Amygdala (tissue), 56 donors: Measurements from ENCODE around the gene CHD3.
"Not testable (repeated sequence)": the region's sequence is repeated elsewhere in the genome, so short reads cannot be mapped to it uniquely, and the experiment has no call there.

ENCODE experiments used
- DNase-seq, 56 donors: peaks; one replicate each; lab custom pipeline; 2025; lab: John Stamatoyannopoulos, UW

CHD3 gene

DNA sequence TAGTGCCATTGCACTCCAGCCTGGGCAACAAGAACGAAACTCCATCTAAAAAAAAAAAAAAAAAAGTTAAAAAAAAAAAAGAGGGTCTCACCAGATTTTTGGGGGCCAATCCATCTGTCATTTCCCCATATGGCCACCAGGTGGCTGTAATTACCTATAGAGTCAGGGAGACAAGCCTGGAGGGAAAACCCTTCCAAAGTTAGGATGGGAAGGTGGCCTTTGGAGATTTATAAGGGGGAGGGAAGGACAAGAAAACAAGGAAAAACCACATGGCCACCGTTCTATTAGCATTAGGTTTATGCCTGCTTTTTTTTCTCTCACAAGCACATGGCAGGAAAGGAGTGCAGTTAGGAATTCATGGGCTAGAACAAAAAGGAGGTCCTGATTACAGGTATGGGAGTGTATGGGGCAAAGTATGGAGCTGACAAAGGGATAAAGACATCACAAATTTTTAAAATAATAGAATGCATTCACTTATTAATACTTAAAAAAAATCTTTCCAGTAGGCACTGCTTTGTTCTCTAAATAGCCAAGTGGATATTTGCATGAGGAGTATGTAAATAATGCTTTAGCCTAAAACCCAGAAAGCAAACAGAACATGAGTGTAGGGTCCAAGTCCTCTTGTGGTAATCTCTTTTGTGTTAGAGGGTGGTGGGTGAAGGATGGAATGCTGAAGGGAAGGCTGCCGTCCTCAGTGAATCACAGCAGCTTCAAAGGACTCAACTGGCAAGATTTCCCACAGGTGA, 25.7 kb upstream of the CHD3 start:
- peak in 2 of 56 donors; percentile 52 to 72 for DNase-seq

DNA sequence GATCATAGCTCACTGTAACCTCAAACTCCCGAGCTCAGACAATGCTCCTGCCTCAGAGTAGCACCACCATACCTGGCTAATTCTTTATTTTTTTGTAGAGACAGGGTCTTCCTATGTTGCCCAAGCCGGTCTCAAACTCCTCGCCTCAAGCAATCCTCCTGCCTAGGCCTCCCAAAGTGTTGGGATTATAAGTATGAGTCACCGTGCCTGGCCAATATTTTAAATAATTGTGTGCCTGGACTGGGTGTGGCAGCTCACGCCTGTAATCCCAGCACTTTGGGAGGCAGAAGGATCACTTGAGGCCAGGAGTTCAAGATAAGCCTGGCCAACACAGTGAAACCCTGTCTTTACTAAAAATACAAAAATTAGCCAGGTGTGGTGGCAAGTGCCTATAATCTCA, 24.2 kb upstream of the CHD3 start:
- not testable (repeated sequence) for DNase-seq

- DNase-seq = no peak
Observed at GRCh38 chr17:7864995-7865650, 23.5 kb upstream of the CHD3 start.

GRCh38 chr17:7867881-7868329, 20.7 kb upstream of the CHD3 start:
- DNase-seq = no peak

DNA sequence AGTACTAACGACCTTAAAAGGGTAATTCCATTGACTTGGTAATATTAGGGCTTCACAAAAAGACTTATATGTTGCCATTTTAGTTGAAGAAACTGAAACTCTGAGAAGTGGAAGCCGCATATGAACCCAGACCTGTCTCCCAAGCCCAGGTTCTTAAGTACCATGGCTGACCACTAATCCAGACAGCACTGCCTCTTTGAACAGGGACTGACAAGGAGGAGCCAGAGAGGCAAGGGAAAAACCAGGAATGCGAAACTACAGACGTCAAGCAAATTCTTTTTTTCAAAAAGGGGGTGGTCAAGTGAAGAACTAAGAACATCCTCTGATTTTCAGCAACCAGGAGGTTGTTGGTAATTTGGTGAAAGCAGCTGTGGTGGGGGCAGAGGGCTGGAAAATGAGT, 15.5 kb upstream of the CHD3 start:
- no peak for DNase-seq

DNA sequence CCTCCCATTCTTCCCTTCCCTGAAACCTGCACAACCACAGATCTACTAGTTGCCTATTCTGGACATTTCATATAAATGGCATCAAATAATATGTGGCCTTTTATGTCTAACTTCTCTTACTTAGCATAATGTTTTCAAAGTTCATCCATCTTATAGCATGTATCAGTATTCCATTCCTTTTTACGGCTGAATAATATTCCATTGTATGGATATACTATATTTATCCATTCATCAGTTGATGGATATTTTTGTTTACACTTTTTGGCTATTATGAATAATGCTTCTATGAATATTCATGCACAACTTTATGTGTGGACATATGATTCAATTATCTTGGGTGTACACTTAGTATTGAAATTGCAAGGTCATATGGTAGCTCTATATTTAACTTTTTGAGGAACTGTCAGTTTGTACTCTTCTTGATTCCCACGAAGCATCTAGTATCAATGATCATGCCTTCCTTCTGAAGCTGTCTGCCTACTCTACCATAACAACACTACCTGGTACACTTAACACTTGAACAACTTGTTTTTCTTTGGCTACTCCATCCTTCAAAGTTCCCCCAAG, 12.7 kb upstream of the CHD3 start:
- DNase-seq = no peak

- no peak for DNase-seq
Observed at GRCh38 chr17:7878234-7878633, 10.4 kb upstream of the CHD3 start.

DNA sequence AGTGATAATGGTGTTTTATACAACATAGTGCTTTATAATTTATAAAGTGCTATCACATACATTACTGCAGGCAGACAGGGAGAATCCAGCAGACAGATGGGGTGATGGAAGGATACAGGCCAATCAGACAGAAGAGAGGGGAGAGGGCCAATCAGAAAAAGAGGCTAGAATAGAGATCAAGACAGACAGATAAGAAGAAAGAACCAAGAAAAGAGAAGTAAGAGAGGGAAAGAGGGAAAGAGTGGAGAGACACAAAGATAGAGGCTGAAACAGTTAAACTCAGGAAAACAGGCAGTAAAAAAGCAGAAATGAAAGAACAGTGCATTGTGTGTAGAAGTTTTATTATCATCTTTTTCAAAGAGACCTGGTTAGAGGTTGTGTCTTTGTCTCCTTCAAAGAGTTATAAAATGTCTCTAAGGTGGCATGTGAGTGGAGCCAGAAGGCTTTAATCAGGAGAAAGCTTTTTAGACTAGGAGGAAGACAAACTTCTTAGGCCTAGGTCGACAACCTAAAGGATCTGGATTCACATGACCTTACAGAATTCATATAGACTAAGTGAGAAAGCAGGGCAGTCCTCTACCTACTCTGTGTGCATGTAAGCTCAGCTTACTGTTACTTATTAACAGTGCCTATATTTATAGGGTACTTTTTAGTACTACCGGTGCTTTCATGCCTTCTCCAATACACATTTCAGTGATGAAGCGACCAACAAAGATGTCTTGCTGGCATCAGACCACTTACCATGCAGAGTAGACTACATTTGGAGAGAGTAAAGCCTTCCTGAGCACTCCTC, 8.3 kb upstream of the CHD3 start:
- no peak for DNase-seq

DNA sequence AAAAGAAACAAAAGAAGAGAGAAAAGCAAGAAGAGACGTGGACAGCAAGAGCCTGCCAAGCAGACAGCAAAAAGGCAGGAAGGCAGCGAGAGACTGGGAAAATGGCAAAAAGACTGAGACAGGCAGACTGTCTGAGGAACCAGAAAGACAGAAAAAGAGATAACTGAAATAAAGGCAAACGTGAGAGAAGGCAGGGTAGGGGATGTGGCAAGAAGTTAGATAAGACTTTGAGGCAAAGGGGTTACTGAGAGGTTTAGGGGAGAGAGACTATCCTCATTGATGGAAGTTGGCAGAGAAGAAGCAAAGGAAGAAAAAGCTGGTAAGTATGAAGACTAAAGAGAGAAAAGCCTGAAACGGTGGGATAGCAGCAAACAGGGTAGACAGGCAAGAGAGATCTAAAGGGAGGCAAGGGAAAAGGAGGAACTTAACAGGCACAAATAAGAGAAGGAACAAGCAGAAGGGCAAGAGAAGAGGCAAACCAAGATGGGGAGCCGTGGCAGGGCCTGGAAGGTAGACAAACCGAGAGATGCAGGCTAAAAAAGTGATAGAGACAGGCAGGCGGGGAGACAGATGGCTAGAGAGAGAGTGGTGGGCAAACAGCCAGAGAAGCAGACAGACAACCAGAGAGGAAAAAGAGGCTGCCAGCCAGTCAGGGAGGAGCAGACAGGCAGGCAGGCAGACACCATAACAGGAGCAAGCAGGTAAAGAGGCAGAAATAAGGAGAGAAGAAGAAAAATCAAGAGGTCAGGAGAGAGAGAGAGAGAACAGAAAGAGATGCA, 7.1 kb upstream of the CHD3 start:
- DNase-seq = peak in 16 of 56 donors; percentile 7 to 61 (median 33)

- DNase-seq = no peak
Observed at GRCh38 chr17:7882068-7882467, 6.5 kb upstream of the CHD3 start.

GRCh38 chr17:7882629-7883028, 6.0 kb upstream of the CHD3 start:
- DNase-seq = no peak

- no peak for DNase-seq
Observed at GRCh38 chr17:7883781-7884386, 4.7 kb upstream of the CHD3 start.

- no peak for DNase-seq
Observed at GRCh38 chr17:7884581-7885366, 3.8 kb upstream of the CHD3 start.

DNA sequence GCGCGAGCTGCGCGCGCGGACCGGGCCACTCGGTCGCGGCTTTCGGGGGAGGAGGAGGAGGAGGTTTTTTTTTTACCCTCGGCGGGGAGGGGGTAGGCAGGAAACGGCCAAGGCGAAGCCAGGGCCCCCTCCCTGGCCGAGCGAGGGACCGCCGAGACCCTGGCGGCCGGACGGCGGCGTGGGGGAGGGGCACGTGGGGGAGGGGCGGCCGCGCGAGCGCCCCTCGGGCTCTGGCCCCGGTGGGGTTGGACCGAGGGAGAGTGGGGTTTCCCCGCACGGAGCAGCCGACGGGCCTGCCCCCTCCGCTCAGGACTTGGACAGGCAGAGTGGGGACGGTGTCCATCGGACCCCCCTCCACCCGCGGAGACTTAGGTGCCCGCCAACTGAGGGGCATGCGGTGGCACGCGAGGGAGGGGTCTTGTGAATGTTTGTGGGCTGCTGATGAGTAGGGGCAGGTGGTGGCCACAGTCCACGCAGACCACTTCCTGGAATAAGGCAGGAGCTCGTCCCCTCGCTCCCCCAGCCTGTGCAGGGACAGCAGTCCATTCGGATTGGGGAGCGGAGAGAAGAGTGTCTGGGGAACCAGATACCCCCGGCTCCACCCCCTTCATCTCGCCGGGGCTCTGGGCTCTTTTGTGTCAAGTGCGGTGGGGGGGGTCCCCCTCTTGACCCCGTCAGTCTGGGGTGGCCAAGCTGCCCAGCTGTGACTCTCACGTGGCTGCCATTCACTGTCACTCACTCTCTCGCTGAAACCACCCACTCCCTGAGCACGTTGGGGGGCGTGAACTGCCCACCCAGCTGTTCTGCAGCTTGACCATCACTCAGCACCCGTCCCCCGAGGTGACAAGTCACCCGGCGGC, 3.0 kb upstream of the CHD3 start:
- DNase-seq = peak in 8 of 56 donors; percentile 11 to 62 (median 28)

DNA sequence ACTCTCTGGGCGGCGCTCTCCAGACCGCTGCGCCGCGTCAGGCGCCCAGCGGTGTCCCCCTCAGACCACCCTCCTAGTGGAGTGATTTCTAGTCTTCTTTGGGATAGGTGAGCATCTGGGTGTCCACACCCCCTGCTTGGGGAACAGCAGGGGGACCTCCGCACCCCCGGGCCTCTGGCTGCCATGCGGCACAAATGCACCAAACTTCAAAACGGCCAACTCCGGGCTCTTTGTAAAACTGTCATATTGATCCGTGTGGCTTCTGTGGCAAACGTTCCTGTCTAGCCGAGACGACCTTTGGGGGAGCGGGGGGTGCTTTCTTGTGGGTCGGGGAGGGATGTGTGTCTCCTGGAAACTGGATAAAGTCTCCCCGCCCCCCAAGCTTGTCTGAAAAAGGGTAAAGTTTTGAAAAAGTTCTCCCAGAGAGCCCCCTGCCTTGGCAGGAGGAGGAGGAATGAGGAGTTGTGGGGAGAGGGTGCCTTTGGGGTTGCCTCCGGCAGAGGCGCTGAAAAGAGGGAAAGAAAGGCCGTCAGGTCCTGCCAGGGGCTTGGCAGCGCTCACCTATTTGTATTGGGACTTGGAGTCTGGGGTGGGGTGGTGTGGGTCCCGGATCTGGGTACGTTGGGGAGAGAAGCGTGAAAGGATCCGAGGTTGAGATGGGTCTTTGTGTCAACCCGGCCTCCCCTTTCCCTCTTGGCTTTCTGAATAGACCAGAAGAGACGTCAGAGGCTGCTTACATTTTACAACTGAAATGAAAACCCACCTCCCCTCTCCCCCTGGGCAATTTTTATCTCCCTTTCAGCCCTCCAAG, 2.2 kb upstream of the CHD3 start:
- peak in 3 of 56 donors; percentile 10 to 31 (median 28) for DNase-seq

DNA sequence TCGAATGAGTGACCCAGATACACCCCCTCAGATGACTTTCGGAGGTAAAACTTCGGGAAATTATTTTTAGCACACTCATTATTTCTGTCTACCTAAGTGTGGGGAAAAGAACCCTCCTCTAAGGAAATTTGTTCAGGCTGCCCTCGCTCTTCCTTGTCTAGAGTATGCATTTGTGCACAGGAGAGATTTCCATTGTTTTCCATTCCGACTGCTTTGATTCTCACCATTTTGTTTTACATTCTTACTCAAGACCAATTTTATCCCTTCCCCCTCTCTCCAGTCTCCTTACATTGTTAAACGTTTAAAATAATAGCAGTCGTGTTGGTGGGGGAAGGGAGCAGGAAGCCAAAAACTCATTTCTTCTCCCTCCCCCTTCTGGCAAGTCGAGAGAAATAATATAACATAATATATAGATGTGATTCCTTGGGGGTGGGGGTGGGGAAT, 1.5 kb upstream of the CHD3 start:
- no peak for DNase-seq
